A673 (cell line): ENCODE measurements around the gene HES7.

ENCODE experiments used
- EZH2 ChIP-seq: fragments of 200-600 bp; sonication (generic); IDR thresholded peaks from 2 replicates; pipeline ENCODE4 v1.6.1; 2017; ENCODE audit warnings: borderline replicate concordance, low read depth, mild to moderate bottlenecking, mixed read lengths, antibody characterized with exemption, low read length; ENCODE audit not compliant: poor library complexity, severe bottlenecking
- TF ChIP-seq, protein P1 (sequence below): fragments of 300-800, 200-600 bp; sonication (generic); conservative IDR thresholded peaks from 2 replicates; pipeline ENCODE4 v1.5.1; 2017; ENCODE audit warnings: low read depth, mild to moderate bottlenecking, antibody characterized with exemption, low read length, moderate library complexity, mixed read lengths

GRCh38 chr17:8125154-8125946, 1.4 kb upstream of the HES7 start:
- TF ChIP-seq, protein P1, sequence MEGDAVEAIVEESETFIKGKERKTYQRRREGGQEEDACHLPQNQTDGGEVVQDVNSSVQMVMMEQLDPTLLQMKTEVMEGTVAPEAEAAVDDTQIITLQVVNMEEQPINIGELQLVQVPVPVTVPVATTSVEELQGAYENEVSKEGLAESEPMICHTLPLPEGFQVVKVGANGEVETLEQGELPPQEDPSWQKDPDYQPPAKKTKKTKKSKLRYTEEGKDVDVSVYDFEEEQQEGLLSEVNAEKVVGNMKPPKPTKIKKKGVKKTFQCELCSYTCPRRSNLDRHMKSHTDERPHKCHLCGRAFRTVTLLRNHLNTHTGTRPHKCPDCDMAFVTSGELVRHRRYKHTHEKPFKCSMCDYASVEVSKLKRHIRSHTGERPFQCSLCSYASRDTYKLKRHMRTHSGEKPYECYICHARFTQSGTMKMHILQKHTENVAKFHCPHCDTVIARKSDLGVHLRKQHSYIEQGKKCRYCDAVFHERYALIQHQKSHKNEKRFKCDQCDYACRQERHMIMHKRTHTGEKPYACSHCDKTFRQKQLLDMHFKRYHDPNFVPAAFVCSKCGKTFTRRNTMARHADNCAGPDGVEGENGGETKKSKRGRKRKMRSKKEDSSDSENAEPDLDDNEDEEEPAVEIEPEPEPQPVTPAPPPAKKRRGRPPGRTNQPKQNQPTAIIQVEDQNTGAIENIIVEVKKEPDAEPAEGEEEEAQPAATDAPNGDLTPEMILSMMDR: no peak
- no peak for TF ChIP-seq EZH2
